ENCODE results near the gene ENOX2. TPM values are rescaled to one million over a fixed set of nuclear protein-coding genes. Genes with fewer than 3 reads are reported as not detected.

ENOX2 gene
- total RNA-seq, 1 experiment from 2014 or later = 24.3 TPM

GRCh38 chrX:130716781-130717413 is 186.1 kb downstream of the ENOX2 start:
- H3K27me3 Mint-ChIP-seq (ENCODE audit: insufficient read depth, unreplicated experiment) = peaks cover 65% of the 10 kb centered on the region

GRCh38 chrX:130716346-130716745 is 186.7 kb downstream of the ENOX2 start:
- DNase-seq (ENCODE audit: unreplicated experiment) = no peak
- no peaks in the 10 kb centered on the region for H3K9me3 Mint-ChIP-seq (ENCODE audit: unreplicated experiment)
- H3K4me3 Mint-ChIP-seq (ENCODE audit: unreplicated experiment) = no peak overlapping the region
- peaks cover 65% of the 10 kb centered on the region for H3K27me3 Mint-ChIP-seq (ENCODE audit: insufficient read depth, unreplicated experiment)
- no peak for TF ChIP-seq CTCF (IDR thresholded peaks at IDR 0.05; ENCODE audit: unreplicated experiment)
- POLR2A ChIA-PET = no interaction called here
- no peak overlapping the region for H3K27ac Mint-ChIP-seq (ENCODE audit: low read depth, unreplicated experiment)
- CTCF ChIA-PET = interaction anchor here (0.7 to 1.0 kb wide), 2 partner anchors 9 to 62 kb away, joined by 3 read pairs; no protein-coding TSS in a partner anchor
- intact Hi-C loops (cut with micrococcal nuclease) = no loop called here
- BruUV-seq (replicated peaks) = no TSS peak
- no peaks in the 10 kb centered on the region for H3K4me1 Mint-ChIP-seq (ENCODE audit: insufficient read depth, unreplicated experiment)
- peaks cover 6% of the 10 kb centered on the region for H3K36me3 Mint-ChIP-seq (ENCODE audit: insufficient read depth, unreplicated experiment)

More at GRCh38 chrX:130716781-130717413, 186.1 kb downstream of the ENOX2 start:
- no peak for TF ChIP-seq CTCF (IDR thresholded peaks at IDR 0.05; ENCODE audit: unreplicated experiment)
- CTCF ChIA-PET = interaction anchor here (0.7 kb wide), 1 partner anchor 63 kb away, joined by 3 read pairs; no protein-coding TSS in a partner anchor
- POLR2A ChIA-PET = no interaction called here
- Mint-ChIP-seq H3K9me3 (ENCODE audit: unreplicated experiment) (no peaks in the 10 kb centered on the region), H3K36me3 (ENCODE audit: insufficient read depth, unreplicated experiment) (peaks cover 6% of the 10 kb centered on the region), H3K4me3 (ENCODE audit: unreplicated experiment) (no peak overlapping the region), H3K27ac (ENCODE audit: low read depth, unreplicated experiment) (no peak overlapping the region), H3K4me1 (ENCODE audit: insufficient read depth, unreplicated experiment) (no peaks in the 10 kb centered on the region)
- DNase-seq (ENCODE audit: unreplicated experiment) = no peak
- no TSS peak for BruUV-seq (replicated peaks)
- intact Hi-C loops (cut with micrococcal nuclease) = no loop called here

GRCh38 chrX:130715299-130715698 is 187.7 kb downstream of the ENOX2 start:
- H3K36me3 Mint-ChIP-seq (ENCODE audit: insufficient read depth, unreplicated experiment) = no peaks in the 10 kb centered on the region

GRCh38 chrX:130714665-130715064 is 188.3 kb downstream of the ENOX2 start:
- TF ChIP-seq CTCF (IDR thresholded peaks at IDR 0.05; ENCODE audit: unreplicated experiment) = no peak
- Mint-ChIP-seq H3K4me3 (ENCODE audit: unreplicated experiment) (no peak overlapping the region), H3K27me3 (ENCODE audit: insufficient read depth, unreplicated experiment) (peaks cover 65% of the 10 kb centered on the region), H3K9me3 (ENCODE audit: unreplicated experiment) (no peaks in the 10 kb centered on the region), H3K4me1 (ENCODE audit: insufficient read depth, unreplicated experiment) (no peaks in the 10 kb centered on the region), H3K27ac (ENCODE audit: low read depth, unreplicated experiment) (no peak overlapping the region), H3K36me3 (ENCODE audit: insufficient read depth, unreplicated experiment) (no peaks in the 10 kb centered on the region)
- CTCF ChIA-PET = no interaction called here
- intact Hi-C loops (cut with micrococcal nuclease) = no loop called here
- BruUV-seq (replicated peaks) = no TSS peak
- no peak for DNase-seq (ENCODE audit: unreplicated experiment)
- POLR2A ChIA-PET = interaction anchor here (0.6 to 1.0 kb wide), 2 partner anchors 94 to 125 kb away, joined by 3 read pairs; no protein-coding TSS in a partner anchor

More at GRCh38 chrX:130715299-130715698, 187.7 kb downstream of the ENOX2 start:
- CTCF ChIA-PET = interaction anchor here (0.6 to 1.0 kb wide), 2 partner anchors 10 to 218 kb away, joined by 3 to 4 read pairs; no protein-coding TSS in a partner anchor
- Mint-ChIP-seq H3K27ac (ENCODE audit: low read depth, unreplicated experiment) (no peak overlapping the region), H3K4me1 (ENCODE audit: insufficient read depth, unreplicated experiment) (no peaks in the 10 kb centered on the region), H3K4me3 (ENCODE audit: unreplicated experiment) (no peak overlapping the region), H3K9me3 (ENCODE audit: unreplicated experiment) (no peaks in the 10 kb centered on the region), H3K27me3 (ENCODE audit: insufficient read depth, unreplicated experiment) (peaks cover 65% of the 10 kb centered on the region)
- no peak for DNase-seq (ENCODE audit: unreplicated experiment)
- no peak for TF ChIP-seq CTCF (IDR thresholded peaks at IDR 0.05; ENCODE audit: unreplicated experiment)
- intact Hi-C loops (cut with micrococcal nuclease) = no loop called here
- no TSS peak for BruUV-seq (replicated peaks)
- POLR2A ChIA-PET = interaction anchor here (0.6 kb wide), 1 partner anchor 125 kb away, joined by 3 read pairs; no protein-coding TSS in a partner anchor
